Tibial nerve (tissue), 4 donors: ENCODE data around the gene ZRANB2. TPM values are rescaled to one million over a fixed set of nuclear protein-coding genes. Genes with fewer than 3 reads are reported as not detected.

Experiments
- DNase-seq, 2 donors: peaks; one replicate each; pipeline ENCODE4 v3.0.0-alpha.2; 2019; ENCODE audit warnings: low spot score in 2 of 2
- H3K27ac ChIP-seq, 4 donors: fragments of 200-600 bp; sonication (generic) in 3 of 4; one replicate each; pipeline ENCODE4 v1.5.1; 2017 to 2019; ENCODE audit warnings: mild to moderate bottlenecking in 1 of 4
- H3K27me3 ChIP-seq, 2 donors: fragments of 200-600 bp; sonication (generic) in 1 of 2; one replicate each; pipeline versions ENCODE4 v1.5.1 to v1.6.0; 2017 to 2019
- H3K36me3 ChIP-seq, 3 donors: fragments of 200-600 bp; sonication (generic); one replicate each; pipeline ENCODE4 v1.5.1; 2018 to 2019
- H3K4me1 ChIP-seq, 4 donors: fragments of 200-600 bp; sonication (generic) in 3 of 4; one replicate each; pipeline ENCODE4 v1.5.1; 2017 to 2019
- H3K4me3 ChIP-seq, 4 donors: fragments of 200-600 bp; sonication (generic) in 3 of 4; one replicate each; pipeline ENCODE4 v1.5.1; 2017 to 2019; ENCODE audit warnings: mild to moderate bottlenecking in 1 of 4, moderate library complexity in 1 of 4
- H3K9me3 ChIP-seq, 4 donors: fragments of 200-600 bp; sonication (generic) in 3 of 4; one replicate each; pipeline ENCODE4 v1.5.1; 2017 to 2019
- EP300 ChIP-seq, 2 donors: sonication (generic); formaldehyde crosslinking; IDR thresholded peaks; one replicate each; pipeline ENCODE4 v1.6.1; 2017; ENCODE audit warnings: antibody characterized with exemption in 2 of 2, mild to moderate bottlenecking in 1 of 2
- POLR2A ChIP-seq, 2 donors: fragments of 450-650 bp; IDR thresholded peaks; one replicate each; pipeline ENCODE4 v1.6.1; 2017; ENCODE audit warnings: antibody characterized with exemption in 2 of 2, mild to moderate bottlenecking in 2 of 2, moderate library complexity in 2 of 2
- WGBS, 2 donors: methylation state at CpG; one replicate each; pipeline ENCODE4 v1.1.5; 2018; 5-methylcytosine and 5-hydroxymethylcytosine counted together
- total RNA-seq, 4 donors: library from RNA; depleted of rRNA; stranded (reverse); fragments of >200 nt; gene quantifications; one replicate each; pipeline ENCODE4 v1.1.0, GENCODE V29; 2016
- TF ChIP-seq, protein P1 (sequence below), 5 experiments: fragments of 200-600 bp in 3 of 5; fragments of 450-650 bp in 2 of 5; sonication (generic) in 3 of 5; IDR thresholded peaks; one replicate each; pipeline ENCODE4 v1.5.1; 2016 to 2019; ENCODE audit warnings: antibody characterized with exemption in 5 of 5, mild to moderate bottlenecking in 3 of 5, moderate library complexity in 2 of 5

ZRANB2 gene
- total RNA-seq, 4 donors from 2014 or later: 76.5 to 108 (median 96.1) TPM

DNA sequence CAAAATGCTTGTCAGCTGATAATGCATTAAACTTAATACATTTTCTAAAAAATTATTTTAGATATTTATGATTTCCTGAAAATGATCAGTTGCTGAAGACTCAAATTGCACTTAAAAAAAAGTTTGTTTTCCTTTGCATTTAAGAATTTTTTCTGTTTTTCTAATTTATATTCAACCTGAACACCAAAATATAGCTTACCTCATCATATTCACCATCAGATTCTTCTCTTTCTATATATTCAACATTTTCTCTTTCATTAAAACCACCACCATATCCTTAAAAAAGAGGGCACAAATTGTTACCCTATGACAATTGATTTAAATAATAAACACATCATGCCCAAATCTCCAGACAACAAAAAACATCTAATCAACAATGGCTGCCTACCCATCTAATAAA is 8.6 kb downstream of the ZRANB2 start:
- TF ChIP-seq POLR2A (IDR thresholded peaks at IDR 0.05) (no peak), EP300 (IDR thresholded peaks at IDR 0.05) (no peak)
- TF ChIP-seq, protein P1, sequence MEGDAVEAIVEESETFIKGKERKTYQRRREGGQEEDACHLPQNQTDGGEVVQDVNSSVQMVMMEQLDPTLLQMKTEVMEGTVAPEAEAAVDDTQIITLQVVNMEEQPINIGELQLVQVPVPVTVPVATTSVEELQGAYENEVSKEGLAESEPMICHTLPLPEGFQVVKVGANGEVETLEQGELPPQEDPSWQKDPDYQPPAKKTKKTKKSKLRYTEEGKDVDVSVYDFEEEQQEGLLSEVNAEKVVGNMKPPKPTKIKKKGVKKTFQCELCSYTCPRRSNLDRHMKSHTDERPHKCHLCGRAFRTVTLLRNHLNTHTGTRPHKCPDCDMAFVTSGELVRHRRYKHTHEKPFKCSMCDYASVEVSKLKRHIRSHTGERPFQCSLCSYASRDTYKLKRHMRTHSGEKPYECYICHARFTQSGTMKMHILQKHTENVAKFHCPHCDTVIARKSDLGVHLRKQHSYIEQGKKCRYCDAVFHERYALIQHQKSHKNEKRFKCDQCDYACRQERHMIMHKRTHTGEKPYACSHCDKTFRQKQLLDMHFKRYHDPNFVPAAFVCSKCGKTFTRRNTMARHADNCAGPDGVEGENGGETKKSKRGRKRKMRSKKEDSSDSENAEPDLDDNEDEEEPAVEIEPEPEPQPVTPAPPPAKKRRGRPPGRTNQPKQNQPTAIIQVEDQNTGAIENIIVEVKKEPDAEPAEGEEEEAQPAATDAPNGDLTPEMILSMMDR (IDR thresholded peaks at IDR 0.05): no peak
- H3K36me3 ChIP-seq: peaks cover 4 to 91% (median 13%) of the 10 kb centered on the region in 3 donors

GRCh38 chr1:71071720-71072119 is 9.1 kb downstream of the ZRANB2 start:
- WGBS, 2 donors: 89 to 93% methylated on average over 4 of the region's 4 CpGs
- Histone ChIP-seq H3K9me3 (no peaks in the 10 kb centered on the region), H3K4me1 (no peaks in the 10 kb centered on the region), H3K27me3 (no peaks in the 10 kb centered on the region), H3K4me3 (no peak overlapping the region), H3K36me3 (peaks cover 4 to 94% (median 13%) of the 10 kb centered on the region in 3 donors), H3K27ac (no peak overlapping the region)
- DNase-seq: no peak
- TF ChIP-seq, protein P1 (IDR thresholded peaks at IDR 0.05): no peak
- TF ChIP-seq POLR2A (IDR thresholded peaks at IDR 0.05) (no peak), EP300 (IDR thresholded peaks at IDR 0.05) (no peak)

More for the DNA sequence above, 8.6 kb downstream of the ZRANB2 start:
- H3K4me3 ChIP-seq: no peak overlapping the region
- no peak overlapping the region for H3K27ac ChIP-seq
- H3K9me3 ChIP-seq: no peaks in the 10 kb centered on the region
- DNase-seq: no peak
- H3K27me3 ChIP-seq: no peaks in the 10 kb centered on the region
- H3K4me1 ChIP-seq: peaks cover 0 to under 1% (median 0%) of the 10 kb centered on the region in 4 donors

DNA sequence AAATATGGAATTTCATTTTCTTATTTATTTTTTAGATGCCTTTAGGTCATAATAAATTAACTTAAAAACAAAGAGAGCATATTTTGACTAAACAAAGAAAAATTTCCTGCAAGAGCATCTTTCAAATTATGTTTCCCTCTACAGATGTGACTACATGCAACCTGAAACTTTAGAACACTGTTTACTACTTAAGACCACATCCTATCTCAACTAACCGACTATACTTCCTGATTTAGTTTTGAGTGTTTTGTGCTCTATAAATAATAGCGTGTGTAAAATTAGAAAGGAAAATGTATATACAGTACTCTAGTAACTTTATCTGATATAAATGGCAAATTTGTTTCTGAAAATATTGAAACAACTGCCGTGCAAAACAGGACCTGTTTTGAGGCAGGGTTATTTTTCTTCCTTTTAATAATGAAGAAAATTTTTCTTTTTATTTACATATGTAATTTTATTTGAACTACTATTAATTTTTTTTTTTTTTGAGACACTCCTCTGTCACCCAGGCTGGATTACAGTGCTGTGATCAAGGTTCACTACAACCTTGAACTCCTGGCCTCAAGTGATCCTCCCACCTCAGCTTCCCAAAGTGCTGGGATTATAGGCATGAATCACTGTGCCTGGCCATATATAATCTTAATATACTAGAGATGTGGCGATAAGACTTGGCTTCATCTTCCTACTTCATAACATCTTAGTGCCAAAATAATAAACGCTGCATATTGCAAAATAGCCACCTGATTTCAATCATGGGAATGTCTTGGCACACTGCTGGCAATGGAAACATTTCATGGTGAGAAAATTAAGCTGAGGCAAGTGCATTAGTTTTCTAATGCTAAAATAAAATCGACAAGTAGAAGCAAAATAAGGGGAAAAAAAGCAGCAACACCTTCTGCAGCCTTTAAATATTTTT is 12.3 kb downstream of the ZRANB2 start:
- Histone ChIP-seq H3K27me3 (no peaks in the 10 kb centered on the region), H3K27ac (no peak overlapping the region), H3K4me1 (no peaks in the 10 kb centered on the region), H3K4me3 (no peak overlapping the region), H3K9me3 (no peaks in the 10 kb centered on the region), H3K36me3 (peaks cover 6 to 91% (median 30%) of the 10 kb centered on the region in 3 donors)
- WGBS, 2 donors: 87 to 89% methylated on average over 6 of the region's 6 CpGs
- no peak for DNase-seq
- TF ChIP-seq POLR2A (IDR thresholded peaks at IDR 0.05) (no peak), EP300 (IDR thresholded peaks at IDR 0.05) (no peak)
- TF ChIP-seq, protein P1 (IDR thresholded peaks at IDR 0.05): no peak

- DNase-seq: no peak
- Histone ChIP-seq H3K27ac (no peak overlapping the region), H3K27me3 (no peaks in the 10 kb centered on the region), H3K36me3 (peaks cover 0 to 23% (median 0%) of the 10 kb centered on the region in 3 donors), H3K9me3 (no peaks in the 10 kb centered on the region), H3K4me3 (no peak overlapping the region), H3K4me1 (peaks cover 0 to 4% (median 0%) of the 10 kb centered on the region in 4 donors)
- TF ChIP-seq POLR2A (IDR thresholded peaks at IDR 0.05): no peak
- TF ChIP-seq EP300 (IDR thresholded peaks at IDR 0.05): no peak
- TF ChIP-seq, protein P1 (IDR thresholded peaks at IDR 0.05): no peak
- WGBS, 2 donors: 72 to 93% methylated on average over 6 of the region's 6 CpGs
Measured at GRCh38 chr1:71054791-71055190, 26.0 kb downstream of the ZRANB2 start.

- Histone ChIP-seq H3K4me1 (peaks cover 0 to 4% (median 0%) of the 10 kb centered on the region in 4 donors), H3K27ac (no peak overlapping the region), H3K9me3 (no peaks in the 10 kb centered on the region), H3K27me3 (no peaks in the 10 kb centered on the region), H3K36me3 (peaks cover 0 to 22% (median 0%) of the 10 kb centered on the region in 3 donors), H3K4me3 (no peak overlapping the region)
- WGBS, 2 donors: 83 to 89% methylated on average over 9 to 13 of the region's 15 CpGs
- TF ChIP-seq POLR2A (IDR thresholded peaks at IDR 0.05) (no peak), EP300 (IDR thresholded peaks at IDR 0.05) (no peak)
- TF ChIP-seq, protein P1 (IDR thresholded peaks at IDR 0.05): no peak
- DNase-seq: no peak
Measured at GRCh38 chr1:71054281-71054731, 26.5 kb downstream of the ZRANB2 start.
